NOMO-1 treated with dmso at 0.1 percent for 144 hours (cell line): ENCODE measurements around the gene LMX1B.

ENCODE experiments used
- DNase-seq: peaks from one replicate; lab custom pipeline; 2025; ENCODE audit not compliant: unreplicated experiment; lab: John Stamatoyannopoulos, UW

Gene LMX1B

DNA sequence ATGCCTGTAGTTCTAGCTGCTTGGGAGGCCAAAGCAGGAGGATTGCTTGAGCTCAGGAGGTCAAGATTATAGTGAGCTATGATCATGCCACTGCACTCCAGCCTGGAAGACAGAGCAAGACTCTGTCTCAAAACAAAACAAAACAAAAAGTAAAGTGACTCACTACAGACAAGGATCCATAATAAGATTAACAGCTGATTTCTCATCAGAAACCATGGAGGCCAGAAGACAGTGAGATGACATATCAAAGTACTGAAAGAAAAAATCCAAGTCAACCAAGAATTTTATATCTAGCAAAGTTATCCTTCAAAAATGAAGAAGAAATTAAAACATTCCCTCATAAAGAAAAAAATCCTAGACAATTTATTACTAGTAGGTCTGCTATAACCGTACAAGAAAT, 121.8 kb downstream of the LMX1B start:
- no peak for DNase-seq

DNA sequence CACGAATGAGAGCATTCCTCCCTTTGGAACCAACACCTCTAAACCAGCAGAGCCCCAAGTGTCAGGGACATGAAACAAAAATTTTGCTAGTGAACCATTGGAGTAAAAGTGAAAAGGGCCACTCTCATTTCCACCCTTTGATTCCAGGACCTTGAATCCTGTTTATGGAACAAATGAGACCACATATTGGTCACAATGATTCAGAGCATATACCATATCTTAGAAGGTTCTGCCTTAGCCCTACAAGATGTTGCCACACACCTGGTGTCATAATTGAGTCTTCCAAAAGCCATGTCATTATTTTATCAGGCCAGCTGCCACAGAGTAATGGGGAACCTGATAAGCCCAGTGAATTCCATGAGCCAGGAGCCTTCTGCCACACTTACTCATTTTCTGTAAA, 124.8 kb downstream of the LMX1B start:
- no peak for DNase-seq

DNA sequence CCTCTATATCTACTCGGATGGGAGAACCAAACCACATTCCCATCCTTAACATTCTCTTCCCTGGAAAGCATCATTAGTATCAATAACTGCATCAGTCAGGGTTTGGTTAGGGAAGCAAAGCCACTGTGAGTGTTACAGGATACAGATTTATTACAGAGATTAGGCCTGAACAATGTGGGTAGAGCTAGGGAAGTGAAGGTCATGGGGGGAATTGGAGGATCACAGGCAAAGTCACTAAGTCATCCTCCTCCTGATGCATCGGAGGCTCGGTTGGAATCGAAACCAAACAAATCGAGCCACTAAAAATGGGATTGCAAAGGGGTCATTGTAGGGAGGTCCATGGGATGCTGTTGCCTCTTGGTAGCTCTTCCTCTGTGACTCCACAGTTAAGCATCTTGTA, 129.3 kb downstream of the LMX1B start:
- DNase-seq = no peak

DNA sequence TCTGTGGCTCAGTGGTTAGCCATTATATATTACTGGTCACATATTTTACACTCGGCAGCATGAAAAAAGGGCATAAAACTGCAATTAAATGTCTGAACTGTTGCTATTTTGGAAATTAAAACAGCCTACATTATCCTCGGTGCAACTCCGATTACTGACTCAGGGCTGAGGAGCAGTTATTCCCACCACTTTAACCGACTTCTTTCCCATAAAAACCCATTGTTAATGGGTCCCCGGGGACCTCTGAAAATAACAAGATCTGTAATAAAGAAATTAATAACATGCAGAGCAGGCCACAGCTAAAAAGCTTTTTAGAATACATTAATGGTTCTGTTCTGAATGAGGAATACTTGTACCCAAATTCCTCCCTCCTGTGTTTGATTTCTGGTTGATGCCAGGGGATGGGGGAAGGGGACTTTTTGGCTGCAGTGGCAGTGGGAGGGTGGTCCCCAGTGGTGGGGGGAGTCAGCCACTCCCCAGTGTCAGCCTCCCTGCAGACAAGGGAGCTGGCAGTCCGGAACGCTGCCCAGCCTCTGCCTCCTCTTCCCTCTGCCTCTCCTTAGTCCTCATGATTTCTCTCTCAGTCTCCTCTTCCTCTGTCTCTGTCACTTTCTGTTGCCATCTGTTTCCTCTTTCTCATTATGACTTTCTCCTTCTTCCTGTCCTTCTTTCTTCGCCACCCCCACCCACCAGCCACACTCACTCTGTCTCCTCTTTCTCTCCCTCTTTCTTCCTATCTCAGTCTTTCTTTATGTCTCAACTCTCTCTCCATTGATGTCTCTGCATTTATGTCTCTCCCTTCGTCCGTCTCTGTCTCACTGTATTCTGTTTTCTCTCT, 132.1 kb downstream of the LMX1B start:
- no peak for DNase-seq
